Superior temporal gyrus (tissue), 1 donor: Measurements from ENCODE around the gene MYH7.
"Not testable (repeated sequence)": the region's sequence is repeated elsewhere in the genome, so short reads cannot be mapped to it uniquely, and the experiment has no call there.

Experiments used
- DNase-seq: peaks from one replicate; pipeline ENCODE4 v3.0.0-alpha.2; 2016; ENCODE audit errors: extremely low spot score

Gene MYH7

DNA sequence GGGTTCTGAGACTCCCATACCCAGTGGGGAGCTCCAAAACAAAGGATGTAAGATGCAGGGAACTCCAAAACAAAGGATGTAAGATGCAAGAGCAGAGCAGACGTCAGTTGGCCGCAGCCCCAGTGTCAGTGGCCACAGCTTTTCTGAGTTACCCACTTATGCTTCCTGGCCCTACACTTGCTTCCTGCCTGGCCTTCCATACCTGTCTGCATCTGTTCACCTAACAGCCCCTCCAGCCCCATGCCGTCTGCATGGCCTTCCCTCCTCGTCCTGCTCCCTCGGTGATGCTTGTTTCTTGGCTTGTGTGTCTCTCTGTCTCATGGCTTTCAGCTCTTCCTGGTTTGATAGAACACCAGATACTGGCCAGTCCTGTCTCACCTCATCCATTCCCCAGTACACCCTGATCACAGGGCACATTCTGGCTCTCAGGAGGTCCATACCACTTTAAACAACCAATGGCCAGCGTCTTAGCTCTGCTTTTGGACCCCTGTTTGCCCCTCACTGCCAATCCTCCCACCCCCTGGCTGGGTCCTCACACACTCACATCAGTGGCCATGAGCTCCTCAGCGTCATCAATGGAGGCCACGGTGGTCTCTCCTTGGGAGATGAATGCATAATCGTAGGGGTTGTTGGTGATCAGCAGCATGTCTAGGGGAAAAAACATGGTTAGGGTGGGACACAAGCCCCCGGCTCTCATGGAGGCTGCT, 5.3 kb downstream of the MYH7 start:
- no peak for DNase-seq

DNA sequence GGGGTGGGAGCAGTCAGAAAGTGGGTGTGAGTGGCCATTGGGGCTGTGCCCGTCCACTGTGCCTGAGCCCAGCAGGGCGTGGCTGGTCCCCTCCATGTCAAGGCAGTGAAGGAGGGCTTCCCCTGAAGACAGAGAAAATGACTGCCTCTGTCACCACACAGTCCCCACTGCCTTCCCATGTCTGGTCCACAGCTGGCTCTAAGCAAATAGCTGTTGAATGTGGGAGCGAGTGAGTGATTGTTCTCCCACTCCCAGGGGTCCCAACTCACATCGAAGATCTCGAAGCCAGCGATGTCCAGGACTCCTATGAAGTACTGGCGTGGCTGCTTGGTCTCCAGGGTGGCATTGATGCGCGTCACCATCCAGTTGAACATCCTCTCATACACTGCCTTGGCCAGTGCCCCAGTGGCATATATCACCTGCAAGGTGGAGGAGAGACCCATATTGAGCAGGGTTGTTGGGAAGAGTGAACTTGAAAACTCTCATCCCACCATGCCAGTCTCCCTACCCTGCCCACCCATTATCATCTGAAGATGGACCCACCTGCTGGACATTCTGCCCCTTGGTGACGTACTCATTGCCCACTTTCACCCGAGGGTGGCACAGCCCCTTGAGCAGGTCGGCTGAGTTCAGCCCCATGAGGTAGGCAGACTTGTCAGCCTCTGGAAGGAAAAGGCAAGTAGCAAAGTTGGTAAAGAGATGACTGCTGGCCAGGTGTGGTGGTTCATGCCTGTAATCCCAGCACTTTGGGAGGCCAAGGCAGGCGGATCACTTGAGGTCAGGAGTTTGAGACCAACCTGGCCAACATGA, 6.6 kb downstream of the MYH7 start:
- DNase-seq, result no peak

DNA sequence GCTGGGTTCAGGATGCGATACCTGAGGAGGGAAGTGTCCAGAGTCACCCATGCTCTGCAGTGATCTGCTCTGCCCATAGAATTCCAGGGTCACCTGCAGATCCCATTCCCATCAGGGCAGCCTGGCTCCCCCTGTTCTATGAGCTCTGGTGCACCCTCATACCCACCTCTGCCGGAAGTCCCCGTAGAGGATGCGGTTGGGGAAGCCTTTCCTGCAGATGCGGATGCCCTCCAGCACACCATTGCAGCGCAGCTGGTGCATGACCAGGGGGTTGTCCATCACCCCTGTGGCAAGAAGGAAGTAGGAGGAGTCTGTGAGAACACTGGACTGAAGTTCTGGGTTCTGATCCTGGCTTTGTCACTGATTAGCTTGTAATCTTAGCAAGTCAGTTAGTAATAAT, 9.7 kb downstream of the MYH7 start:
- DNase-seq, result not testable (repeated sequence)

DNA sequence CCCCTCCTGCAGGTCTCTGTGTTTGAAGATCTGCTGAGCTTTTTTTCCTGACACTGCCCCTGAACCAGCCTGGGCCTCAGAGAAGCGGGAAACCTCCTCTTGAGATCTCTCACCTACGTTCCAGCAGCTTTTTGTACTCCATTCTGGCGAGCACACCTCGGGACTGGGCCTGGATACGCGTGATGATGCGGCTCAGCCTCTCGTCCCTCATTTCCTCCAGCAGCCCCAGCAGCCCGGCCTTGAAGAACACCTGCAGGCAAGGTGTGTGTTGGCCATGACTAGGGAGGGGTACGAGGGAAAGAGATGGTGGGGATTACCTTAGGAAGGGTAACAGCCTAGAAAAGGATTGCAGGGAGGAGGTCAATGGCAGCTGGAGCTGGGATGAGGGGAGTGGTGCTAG, 10.3 kb downstream of the MYH7 start:
- no peak for DNase-seq

DNA sequence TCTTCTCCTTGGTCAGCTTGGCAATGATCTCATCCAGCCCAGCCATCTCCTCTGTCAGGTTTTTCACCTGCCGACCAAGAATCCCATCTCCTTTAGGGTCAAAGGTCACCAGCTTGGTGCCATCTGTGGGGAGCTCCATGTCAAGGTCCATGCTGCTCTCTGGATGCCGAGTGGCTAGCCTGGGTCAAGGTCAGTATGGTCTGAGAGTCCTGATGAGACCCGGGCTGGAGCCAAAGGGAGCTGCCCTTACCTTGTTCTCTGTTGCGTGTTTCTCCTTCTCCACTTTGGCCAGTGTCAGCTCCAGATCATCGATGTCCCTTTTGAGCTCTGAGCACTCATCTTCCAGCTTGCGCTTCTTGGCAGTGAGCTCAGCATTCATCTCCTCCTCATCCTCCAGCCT, 11.8 kb downstream of the MYH7 start:
- no peak for DNase-seq

DNA sequence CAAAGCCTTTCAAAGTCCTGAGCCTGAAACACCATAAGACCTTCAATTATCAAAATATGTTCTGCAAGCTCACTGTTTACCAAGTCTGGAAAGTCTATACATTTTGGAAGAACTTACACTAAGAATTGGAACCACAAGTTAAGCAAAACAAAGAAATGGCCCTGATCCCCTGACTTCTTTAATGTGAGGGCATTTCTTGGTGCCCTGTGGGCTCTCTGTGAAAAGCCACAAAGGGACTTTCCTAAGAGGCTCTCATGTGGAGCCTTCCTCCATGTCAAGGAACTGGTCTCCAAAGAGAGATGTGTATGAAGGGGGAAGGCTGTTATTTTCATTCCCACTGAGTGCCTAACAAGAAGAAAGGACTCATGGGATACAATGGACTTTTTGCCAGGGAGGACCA, 13.9 kb downstream of the MYH7 start:
- no peak for DNase-seq

DNA sequence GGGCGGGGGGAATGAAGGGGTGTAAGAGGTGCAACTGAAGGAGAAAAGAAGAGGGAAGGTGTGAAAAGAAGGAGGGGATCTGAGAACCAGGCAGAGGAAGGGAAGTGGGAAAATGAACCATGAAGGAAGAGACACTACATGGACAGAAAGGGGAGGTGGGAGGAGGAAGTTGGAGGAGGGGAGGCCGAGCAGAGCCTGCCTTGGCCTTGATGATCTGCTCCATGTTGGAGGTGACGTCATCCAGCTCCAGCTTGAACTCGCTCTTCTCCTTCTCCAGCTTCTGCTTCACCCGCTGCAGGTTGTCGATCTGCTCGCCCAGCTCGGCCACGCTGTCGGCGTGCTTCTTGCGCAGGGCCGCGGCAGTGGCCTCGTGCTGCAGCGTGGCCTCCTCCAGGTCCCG, 15.8 kb downstream of the MYH7 start:
- not testable (repeated sequence) for DNase-seq

DNA sequence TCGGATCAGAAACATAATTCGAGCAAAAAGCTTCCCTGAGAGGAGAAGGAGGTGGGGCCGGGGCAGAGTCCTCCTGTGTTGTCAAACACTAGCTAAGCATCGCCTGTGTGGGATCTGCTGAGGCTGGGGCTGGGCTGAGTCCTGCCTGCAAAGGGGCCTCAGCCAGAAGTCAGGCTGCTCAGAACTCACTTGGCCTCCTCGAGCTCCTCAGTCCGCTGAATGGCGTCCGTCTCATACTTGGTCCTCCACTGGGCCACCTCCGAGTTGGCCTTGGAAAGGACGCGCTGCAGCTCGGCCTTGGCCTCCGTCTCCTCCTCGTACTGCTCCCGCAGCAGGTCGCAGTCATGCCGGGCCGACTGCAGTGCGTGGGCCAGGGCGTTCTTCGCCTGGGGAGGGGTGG, 17.4 kb downstream of the MYH7 start:
- no peak for DNase-seq

DNA sequence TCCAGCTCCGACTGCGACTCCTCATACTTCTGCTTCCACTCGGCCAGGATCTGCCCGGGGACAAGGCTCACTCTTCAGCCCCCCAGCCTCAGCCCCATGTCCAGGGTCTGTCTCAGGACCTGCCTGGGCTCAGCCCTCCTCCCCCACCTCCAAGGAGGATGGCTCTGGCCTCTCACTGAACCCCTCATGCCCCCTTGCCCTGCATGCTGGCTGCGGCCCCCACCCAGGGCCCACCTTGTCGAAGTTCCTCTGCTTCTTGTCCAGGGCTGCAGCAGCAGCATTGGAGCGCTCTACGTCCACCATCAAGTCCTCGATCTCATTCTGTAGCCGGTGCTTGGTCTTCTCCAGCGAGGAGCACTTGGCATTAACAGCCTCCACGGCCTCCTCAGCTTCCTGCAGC, 18.2 kb downstream of the MYH7 start:
- DNase-seq, result not testable (repeated sequence)

DNA sequence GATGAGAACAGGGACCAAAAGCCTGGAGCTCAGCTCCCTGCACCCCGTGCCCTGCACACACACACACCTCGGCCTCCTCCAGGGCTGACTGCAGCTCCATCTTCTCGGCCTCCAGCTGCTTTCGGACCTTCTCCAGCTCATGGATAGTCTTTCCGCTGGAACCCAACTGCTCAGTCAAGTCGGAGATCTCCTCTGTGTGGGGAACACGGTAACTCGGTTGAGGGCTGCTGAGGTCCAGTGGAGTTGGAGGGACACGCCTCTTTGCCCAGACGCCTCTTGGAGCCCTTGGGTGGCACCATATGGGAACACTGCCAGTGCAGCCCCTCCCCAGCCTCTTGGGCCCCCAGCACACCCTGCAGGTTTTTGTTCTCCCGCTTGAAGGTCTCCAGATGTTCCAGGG, 18.7 kb downstream of the MYH7 start:
- DNase-seq, result no peak

DNA sequence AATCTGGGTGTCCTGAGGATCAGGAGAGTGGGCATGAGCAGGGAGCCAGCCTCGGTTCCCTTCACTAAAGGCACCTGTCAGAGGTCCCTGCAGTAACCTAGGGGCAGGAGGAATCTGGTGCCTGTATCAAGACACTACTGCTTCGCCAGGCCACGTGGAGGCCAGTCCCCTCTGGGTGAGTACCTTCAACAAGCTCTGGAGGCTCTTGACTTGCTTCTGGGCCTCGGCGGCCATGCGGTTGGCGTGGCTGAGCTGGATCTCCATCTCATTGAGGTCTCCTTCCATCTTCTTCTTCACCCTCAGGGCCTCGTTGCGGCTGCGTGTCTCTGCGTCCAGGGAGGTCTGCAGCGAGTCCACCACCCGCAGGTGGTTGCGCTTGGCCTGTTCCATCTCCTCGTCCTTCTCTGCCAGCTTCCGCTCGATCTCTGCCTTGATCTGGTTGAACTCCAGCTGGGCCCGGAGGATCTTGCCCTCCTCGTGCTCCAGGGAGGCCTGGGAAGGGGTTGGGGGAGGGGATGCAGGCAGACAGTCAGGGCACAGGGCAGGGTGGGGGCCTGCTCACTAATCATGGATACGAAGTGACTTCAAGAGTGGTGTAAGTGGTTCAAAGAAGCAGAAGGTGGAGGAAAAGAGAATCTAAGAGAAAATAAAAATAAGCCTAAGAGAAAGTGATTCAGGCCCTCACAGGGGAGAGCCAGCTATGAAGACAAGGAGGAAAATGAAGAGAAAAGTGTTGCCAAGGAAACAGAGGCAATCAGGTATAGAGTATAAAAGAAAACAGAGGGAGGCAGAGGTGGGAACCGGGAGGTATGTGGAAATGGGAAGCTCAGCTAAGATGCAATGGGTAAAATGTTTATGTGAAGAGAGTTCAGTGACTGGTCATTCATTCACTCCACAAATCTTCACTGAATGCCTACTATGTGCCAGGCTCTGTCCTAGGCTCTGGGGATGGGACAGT, 19.4 kb downstream of the MYH7 start:
- no peak for DNase-seq

DNA sequence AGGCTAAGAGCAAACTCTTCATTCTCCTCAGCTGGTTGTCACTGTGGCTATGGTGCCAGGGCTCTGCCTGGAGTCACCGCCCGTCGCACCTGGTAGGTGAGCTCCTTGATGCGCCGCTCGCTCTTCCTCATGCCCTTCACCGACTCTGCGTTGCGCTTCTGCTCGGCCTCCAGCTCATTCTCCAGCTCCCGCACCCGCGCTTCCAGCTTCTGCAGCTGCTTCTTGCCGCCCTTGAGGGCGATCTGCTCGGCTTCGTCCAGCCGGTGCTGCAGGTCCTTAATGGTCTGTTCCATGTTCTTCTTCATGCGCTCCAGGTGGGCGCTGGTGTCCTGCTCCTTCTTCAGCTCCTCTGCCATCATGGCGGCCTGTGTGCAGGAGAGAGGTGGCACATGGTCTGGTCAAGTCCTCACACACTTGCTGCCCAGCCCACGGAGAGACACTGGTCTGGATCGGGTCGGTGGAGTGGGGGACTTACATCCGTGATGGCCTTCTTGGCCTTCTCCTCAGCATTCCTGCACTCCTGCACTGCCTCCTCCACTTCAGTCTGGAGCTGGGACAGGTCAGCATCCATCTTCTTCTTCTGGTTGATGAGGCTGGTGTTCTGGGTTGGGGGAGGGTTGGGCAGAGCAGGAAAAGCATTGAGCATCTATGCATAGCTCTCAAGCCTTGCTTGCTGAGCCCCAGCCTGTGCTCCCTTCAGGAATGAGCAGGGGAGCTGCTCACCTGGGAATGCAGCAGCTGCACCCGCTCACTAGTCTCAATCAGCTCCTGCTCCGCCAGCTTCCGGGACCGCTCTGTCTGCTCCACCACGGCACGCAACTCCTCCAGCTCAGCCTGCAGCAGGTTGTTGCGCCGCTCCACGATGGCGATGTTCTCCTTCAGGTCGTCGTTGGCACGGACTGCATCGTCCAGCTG, 20.3 kb downstream of the MYH7 start:
- DNase-seq, result no peak

DNA sequence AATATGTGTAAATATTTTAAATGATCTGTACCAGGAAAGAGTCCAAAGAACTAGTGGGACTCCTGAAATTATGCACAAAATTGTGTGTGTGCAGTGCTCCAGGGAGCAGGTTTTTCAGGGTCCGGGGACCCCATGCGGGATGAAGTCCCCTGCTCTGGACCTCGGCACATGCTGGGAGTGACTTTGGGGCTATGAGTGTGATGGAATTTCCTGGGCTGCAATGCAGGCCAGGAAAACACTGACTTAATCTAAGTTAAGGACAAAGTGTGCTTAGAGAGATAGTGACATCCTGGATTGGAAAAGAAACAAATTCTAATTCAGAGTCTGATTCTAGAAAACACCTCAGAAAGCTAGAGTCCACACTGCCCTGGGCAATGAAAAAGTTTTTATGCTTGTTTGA, 21.2 kb downstream of the MYH7 start:
- no peak for DNase-seq

DNA sequence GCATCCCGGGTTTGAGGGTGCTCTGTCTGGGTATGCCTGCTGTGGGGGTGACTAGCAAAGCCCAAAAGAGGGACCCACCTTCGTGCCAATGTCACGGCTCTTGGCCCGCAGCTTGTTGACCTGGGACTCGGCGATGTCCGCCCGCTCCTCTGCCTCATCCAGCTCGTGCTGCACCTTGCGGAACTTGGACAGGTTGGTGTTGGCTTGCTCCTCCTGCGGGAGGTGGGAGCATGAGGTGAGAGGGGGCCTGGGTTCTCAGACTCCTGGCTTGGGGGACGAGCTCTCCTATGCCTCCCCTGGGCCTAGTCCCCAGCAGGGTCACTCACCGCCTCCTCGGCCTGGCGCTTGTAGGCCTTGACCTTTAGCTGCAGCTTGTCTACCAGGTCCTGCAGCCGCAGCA, 21.8 kb downstream of the MYH7 start:
- no peak for DNase-seq

DNA sequence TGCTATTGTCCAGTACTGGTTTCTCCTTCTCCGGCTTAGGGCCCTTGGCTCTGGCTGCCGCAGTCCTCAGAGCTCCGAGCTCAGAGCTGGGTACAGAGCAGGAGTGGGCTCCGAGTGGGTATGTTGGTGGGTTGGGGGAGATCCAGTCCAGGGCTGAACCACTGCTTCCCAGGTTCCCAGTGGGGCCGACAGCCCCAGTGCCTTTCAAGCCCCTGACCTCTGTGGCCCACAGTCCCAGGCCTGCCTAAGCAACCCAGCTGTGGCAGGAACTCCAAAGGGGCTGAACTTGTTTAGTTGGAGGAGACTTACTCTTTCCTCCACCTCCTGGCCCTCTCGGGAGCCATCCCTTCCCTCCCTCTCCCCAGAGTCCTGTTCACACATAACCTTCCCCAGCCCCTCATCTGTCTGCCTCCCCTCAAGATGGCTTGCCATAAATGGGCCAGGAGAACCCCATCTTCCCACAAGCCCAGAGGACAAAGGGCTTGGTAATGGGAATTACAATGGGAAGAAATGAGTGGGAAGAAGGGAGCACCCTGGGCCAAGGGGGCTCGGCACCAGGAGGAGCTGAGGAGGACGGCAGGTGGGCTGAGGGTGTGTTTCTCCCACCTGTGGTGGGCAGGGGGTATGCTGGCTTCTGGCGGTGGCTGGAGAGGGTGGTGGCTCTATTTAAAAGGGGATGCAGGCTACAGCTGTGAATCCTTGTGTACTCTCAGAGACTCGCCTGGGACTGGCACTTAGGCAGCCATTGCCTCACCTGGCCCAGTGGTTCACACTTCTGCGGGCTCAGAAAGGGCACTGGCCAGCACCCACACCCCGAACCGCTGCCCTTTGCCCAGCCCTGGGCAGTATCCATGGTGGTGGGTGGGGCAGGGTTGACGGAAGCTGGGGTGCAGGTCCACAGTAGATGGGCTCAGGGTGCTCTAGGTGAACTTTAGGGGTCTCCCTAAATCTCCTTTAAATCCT, 23.6 kb downstream of the MYH7 start:
- DNase-seq, result no peak

DNA sequence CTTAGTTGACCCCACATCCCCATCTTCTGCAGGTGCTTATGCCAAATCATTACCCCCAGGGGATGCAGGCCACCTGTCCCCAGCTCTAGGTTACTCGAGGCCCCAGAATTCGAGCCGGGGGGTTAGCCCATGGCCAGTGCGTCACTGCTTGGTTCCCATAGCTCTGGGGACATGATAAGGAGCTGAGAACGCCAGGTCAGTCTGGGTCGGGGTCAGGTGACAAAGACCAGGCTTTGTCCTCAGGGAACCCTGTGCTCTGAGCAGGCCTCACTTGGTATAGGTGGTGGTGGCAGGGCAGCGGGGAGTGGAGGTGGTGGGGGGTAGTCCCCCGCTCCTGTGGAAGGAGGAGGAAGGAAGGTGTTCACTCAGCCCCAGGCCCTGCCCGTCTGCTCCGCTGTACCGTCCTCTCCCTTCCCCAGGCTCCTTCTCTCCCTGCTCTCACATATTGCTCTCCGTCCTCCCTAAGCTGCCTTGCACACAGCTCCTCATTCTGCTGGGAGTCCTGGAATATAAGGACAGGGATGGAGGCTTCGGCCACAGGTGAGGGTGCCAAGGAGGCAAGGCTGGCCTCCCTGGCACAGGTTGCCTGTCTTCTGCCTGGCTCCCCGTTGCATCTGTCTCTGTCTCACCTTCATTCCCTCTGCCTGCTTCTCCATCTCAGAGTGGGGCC, 25.4 kb downstream of the MYH7 start:
- no peak for DNase-seq

DNA sequence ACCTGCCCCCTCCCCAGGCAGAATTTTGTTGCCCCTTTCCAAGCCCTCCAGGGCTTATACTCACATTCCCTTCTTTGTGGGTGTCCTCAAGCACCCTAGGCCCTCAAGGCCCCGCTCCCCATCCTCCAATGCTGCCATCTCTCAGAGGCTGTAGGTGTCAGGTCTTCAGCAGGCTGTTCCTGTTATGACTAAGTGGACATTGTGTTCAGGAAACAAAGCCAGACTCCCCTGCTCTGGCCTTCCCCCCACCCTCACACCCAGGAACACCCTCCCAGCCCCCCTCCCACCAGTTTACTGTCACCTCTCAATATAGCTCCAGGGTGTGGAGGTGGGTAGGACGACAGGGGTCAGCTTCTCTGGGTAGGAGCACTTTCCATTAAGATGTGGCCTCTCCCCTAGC, 26.0 kb downstream of the MYH7 start:
- DNase-seq, result no peak

DNA sequence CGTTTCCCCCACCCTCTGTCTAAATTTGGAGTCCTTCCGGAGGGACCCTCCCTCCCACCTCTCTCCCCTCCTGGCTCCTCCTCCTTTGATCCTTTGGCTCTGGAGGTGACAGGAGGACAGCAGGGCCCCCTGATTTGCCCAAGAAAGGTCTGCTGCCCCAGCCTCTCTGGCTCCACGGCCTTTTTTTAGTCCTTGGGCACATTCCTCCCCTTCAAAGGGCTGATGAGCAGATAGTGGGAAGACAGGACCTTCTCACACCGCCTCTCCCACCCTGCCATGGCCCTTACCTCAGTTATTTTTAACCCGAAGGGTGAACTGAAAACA, 27.2 kb downstream of the MYH7 start:
- DNase-seq, result no peak

DNA sequence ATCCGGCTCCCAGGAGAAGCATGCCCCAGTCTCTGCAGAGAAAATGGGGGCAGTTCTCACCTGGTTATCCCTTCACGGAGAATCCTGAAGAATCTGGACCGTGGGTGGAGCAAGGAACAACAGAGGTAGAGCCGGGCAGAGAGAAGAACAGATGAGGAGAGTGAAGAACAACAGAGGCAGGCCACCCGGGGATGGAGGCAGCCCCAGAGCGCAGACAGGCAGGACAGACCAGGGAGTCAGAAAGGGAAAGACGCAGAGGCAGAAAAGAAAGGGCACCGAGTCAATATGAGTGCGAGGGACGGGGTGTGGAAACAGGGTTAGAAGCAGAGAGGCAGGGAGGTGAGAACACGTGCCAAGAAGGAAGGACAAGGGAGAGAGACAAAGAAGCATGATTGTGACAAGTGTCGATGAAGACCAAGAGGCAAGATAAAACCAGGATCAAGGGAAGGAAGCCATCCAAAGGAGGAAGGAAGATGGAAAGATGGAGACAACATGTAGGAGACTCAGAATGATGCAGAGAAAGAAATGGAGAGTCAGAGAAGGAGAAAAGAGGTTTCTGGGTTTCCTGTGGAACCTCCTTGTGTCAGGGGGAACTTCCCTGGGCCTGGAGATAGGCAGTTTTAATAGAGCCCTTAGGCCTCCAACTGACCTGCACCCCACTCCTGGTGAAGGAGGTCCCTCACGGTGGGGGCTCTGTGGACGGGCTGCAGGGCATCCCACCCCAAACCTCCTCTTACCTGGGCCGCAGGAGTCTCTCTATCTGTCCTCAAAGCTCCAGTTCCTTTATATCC, 27.7 kb downstream of the MYH7 start, which contains the start of gene MYH6:
Gene MYH6, minus strand, starts transcription at position 758 of the 791 bp plus-strand sequence. CDS start 1,050 bp downstream, outside the sequence.
- DNase-seq, result no peak
